Neural cell (in vitro differentiated cells): ENCODE data around the gene VAV3.

ENCODE experiments used
- EP300 ChIP-seq: fragments of 450-650 bp; conservative IDR thresholded peaks from 2 replicates; pipeline ENCODE4 v1.6.1; 2014; ENCODE audit warnings: antibody characterized with exemption, mild to moderate bottlenecking, moderate library complexity; ENCODE audit not compliant: poor library complexity, severe bottlenecking
- EZH2 ChIP-seq: fragments of 200-600, 300-800 bp; shearing (Covaris generic), sonication (generic); IDR thresholded peaks from 2 replicates; pipeline ENCODE4 v1.6.1; 2014; ENCODE audit warnings: antibody characterized with exemption, low read length, borderline replicate concordance, mild to moderate bottlenecking; ENCODE audit not compliant: insufficient read depth, poor library complexity, severe bottlenecking
- POLR2AphosphoS5 ChIP-seq: IDR thresholded peaks from 2 replicates; pipeline ENCODE4 v1.6.1; 2012
- RAD21 ChIP-seq: fragments of 450-650 bp; conservative IDR thresholded peaks from 2 replicates; pipeline ENCODE4 v1.6.1; 2014; ENCODE audit warnings: antibody characterized with exemption, mild to moderate bottlenecking, moderate library complexity
- REST ChIP-seq: IDR thresholded peaks from 2 replicates; pipeline ENCODE4 v1.6.1; 2012; ENCODE audit warnings: borderline replicate concordance
- TAF1 ChIP-seq: IDR thresholded peaks from 2 replicates; pipeline ENCODE4 v1.6.1; 2012; ENCODE audit warnings: low read depth
- TF ChIP-seq, protein P1 (sequence below): fragments of 450-650 bp; IDR thresholded peaks from 2 replicates; pipeline ENCODE4 v1.5.1; 2014; ENCODE audit warnings: antibody characterized with exemption, mild to moderate bottlenecking, moderate library complexity; ENCODE audit not compliant: poor library complexity, severe bottlenecking

DNA sequence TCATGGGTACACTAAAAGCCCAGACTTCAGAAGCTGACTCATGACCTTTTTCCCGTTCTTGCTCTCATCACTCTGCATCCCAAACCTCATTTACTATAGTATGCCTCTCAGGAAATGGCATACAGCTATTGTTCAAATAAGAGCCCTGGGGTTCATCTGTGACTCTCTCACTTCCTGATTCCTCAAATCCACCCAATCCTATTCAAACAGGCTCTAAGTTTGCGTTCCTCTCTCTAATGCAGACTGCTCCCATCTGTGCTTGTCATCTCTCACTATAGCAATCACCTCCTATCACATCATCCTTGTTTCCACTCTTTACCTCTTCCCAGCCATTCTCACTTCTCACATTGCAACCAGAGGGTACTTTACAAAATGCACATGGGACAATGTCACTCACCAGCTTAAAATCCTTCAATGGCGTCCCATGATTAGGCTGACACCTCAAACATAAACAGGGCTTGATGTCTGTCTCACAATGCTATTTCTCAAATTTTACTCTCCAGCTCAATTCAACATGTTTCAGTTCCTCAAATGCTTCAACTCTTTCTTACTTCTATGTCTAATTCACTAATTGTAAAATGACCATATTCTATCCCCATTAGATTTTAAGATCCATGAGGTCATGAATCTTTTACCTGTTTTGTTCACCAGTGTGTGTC lies 415.7 kb downstream of the VAV3 start:
- no peak for TF ChIP-seq TAF1
- TF ChIP-seq, protein P1, sequence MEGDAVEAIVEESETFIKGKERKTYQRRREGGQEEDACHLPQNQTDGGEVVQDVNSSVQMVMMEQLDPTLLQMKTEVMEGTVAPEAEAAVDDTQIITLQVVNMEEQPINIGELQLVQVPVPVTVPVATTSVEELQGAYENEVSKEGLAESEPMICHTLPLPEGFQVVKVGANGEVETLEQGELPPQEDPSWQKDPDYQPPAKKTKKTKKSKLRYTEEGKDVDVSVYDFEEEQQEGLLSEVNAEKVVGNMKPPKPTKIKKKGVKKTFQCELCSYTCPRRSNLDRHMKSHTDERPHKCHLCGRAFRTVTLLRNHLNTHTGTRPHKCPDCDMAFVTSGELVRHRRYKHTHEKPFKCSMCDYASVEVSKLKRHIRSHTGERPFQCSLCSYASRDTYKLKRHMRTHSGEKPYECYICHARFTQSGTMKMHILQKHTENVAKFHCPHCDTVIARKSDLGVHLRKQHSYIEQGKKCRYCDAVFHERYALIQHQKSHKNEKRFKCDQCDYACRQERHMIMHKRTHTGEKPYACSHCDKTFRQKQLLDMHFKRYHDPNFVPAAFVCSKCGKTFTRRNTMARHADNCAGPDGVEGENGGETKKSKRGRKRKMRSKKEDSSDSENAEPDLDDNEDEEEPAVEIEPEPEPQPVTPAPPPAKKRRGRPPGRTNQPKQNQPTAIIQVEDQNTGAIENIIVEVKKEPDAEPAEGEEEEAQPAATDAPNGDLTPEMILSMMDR = no peak
- no peak for TF ChIP-seq POLR2AphosphoS5
- no peak for TF ChIP-seq EP300
- TF ChIP-seq REST = no peak
- no peak for TF ChIP-seq RAD21
- TF ChIP-seq EZH2 = no peak
